Uterus (tissue), 4 donors: ENCODE results near the gene BMPR1A. TPM values are rescaled to one million over a fixed set of nuclear protein-coding genes. Genes with fewer than 3 reads are reported as not detected.

Experiments
- DNase-seq, 2 donors: peaks; one replicate each; pipeline ENCODE4 v3.0.0-alpha.2; 2019 to 2020
- H3K27ac ChIP-seq, 2 donors: fragments of 200-600 bp; sonication (generic); 1 replicate in 1 of 2; 2 replicates in 1 of 2; pipeline ENCODE4 v1.5.1; 2016 to 2018
- H3K27me3 ChIP-seq, 2 donors: fragments of 200-600 bp; sonication (generic); one replicate each; pipeline ENCODE4 v1.5.1; 2018 to 2019; ENCODE audit warnings: control low read depth in 1 of 2
- H3K36me3 ChIP-seq, 2 donors: fragments of 200-600 bp; sonication (generic); one replicate each; pipeline ENCODE4 v1.5.1; 2019; ENCODE audit warnings: control low read depth in 1 of 2
- H3K4me1 ChIP-seq, 2 donors: fragments of 200-600 bp; sonication (generic); one replicate each; pipeline ENCODE4 v1.5.1; 2018 to 2019; ENCODE audit warnings: control low read depth in 1 of 2
- H3K4me3 ChIP-seq, 2 donors: fragments of 200-600 bp; sonication (generic); 1 replicate in 1 of 2; 2 replicates in 1 of 2; pipeline ENCODE4 v1.5.1; 2018 to 2019; ENCODE audit warnings: mild to moderate bottlenecking in 1 of 2
- H3K9me3 ChIP-seq, 2 donors: fragments of 200-600 bp; sonication (generic); one replicate each; pipeline ENCODE4 v1.5.1; 2019; ENCODE audit warnings: control low read depth in 1 of 2
- CTCF ChIP-seq, 4 experiments: fragments of 200-600 bp in 2 of 4; fragments of 450-650 bp in 2 of 4; sonication (generic) in 2 of 4; IDR thresholded peaks; one replicate each; pipeline ENCODE4 v1.5.1; 2016 to 2019; ENCODE audit warnings: antibody characterized with exemption in 4 of 4, mild to moderate bottlenecking in 2 of 4, moderate library complexity in 1 of 4
- POLR2A ChIP-seq, 2 donors: fragments of 450-650 bp; IDR thresholded peaks; one replicate each; pipeline ENCODE4 v1.6.1; 2016; ENCODE audit warnings: antibody characterized with exemption in 2 of 2, mild to moderate bottlenecking in 1 of 2, moderate library complexity in 1 of 2
- intact Hi-C: fragments of 100-400 bp; cut with DNase I; formaldehyde crosslinking; loops from one replicate; pipeline ENCODE4 v1.15.1; 2023; ENCODE audit warnings: low total_unique reads
- total RNA-seq, 4 donors: library from RNA; depleted of rRNA in 3 of 4; stranded (reverse); fragments of >200 nt in 3 of 4; gene quantifications; one replicate each; pipeline versions ENCODE4 v1.1.0 to v1.2.4, GENCODE V29; 2014 to 2023
- donor health status: DM: yes; HTN: yes; CAD: no.

The BMPR1A gene
- total RNA-seq, 4 donors from 2014 or later: 27.4 to 175 (median 69.2) TPM

GRCh38 chr10:86765548-86765947 lies 9.1 kb downstream of the BMPR1A start:
- no peak for TF ChIP-seq CTCF (IDR thresholded peaks at IDR 0.05)
- no peak for TF ChIP-seq POLR2A (IDR thresholded peaks at IDR 0.05)
- Histone ChIP-seq H3K4me3 (no peak overlapping the region), H3K9me3 (no peaks in the 10 kb centered on the region), H3K27ac (no peak overlapping the region), H3K36me3 (no peaks in the 10 kb centered on the region), H3K27me3 (no peaks in the 10 kb centered on the region), H3K4me1 (peaks cover 0 to 12% of the 10 kb centered on the region in 2 donors)
- DNase-seq: no peak
- intact Hi-C loops: no loop called here

DNA sequence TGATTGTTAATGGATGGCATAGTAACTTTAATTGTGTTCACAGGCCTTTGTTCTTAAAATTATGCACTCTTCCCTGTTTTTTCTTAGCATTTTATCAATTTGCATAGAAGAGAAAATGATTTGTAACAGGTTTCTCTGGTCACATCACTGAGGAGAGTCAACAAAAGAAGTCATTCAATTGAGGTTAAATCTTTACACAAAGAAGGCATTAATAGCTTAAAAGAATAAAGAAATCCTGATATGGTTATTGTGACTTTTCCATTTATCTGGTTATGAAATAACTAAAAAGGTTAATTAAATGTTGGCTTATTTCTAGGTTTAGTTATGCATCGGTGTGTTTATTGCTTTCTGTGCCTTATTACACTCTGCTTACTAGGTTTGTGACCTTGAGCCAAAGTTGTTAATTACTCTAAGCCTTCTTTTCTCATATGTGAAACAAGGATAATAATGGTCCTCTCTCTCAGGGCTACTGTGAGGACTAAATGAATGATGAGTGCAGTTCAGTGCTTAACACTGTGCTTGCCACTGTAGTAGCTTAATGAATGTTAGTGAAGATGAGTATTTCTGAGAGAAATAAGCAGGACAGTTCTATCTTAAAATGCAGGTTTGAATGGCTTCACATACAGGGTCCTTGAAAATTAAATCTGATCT lies 12.1 kb downstream of the BMPR1A start:
- intact Hi-C loops: no loop called here
- no peak overlapping the region for H3K27ac ChIP-seq

GRCh38 chr10:86769991-86770390 lies 13.6 kb downstream of the BMPR1A start:
- DNase-seq: no peak
- Histone ChIP-seq H3K4me1 (no peaks in the 10 kb centered on the region), H3K27me3 (no peaks in the 10 kb centered on the region), H3K9me3 (no peaks in the 10 kb centered on the region), H3K36me3 (no peaks in the 10 kb centered on the region), H3K4me3 (no peak overlapping the region), H3K27ac (no peak overlapping the region)
- intact Hi-C loops: no loop called here
- TF ChIP-seq CTCF (IDR thresholded peaks at IDR 0.05): no peak
- no peak for TF ChIP-seq POLR2A (IDR thresholded peaks at IDR 0.05)

More for the DNA sequence above, 12.1 kb downstream of the BMPR1A start:
- Histone ChIP-seq H3K9me3 (no peaks in the 10 kb centered on the region), H3K27me3 (no peaks in the 10 kb centered on the region), H3K4me1 (no peaks in the 10 kb centered on the region), H3K36me3 (no peaks in the 10 kb centered on the region), H3K4me3 (no peak overlapping the region)
- no peak for DNase-seq
- TF ChIP-seq POLR2A (IDR thresholded peaks at IDR 0.05) (no peak), CTCF (IDR thresholded peaks at IDR 0.05) (no peak)

- DNase-seq: no peak
- H3K36me3 ChIP-seq: no peaks in the 10 kb centered on the region
- H3K27me3 ChIP-seq: no peaks in the 10 kb centered on the region
- H3K27ac ChIP-seq: no peak overlapping the region
- TF ChIP-seq CTCF (IDR thresholded peaks at IDR 0.05): no peak
- no peak for TF ChIP-seq POLR2A (IDR thresholded peaks at IDR 0.05)
- no peak overlapping the region for H3K4me3 ChIP-seq
- intact Hi-C loops: no loop called here
- H3K9me3 ChIP-seq: no peaks in the 10 kb centered on the region
- no peaks in the 10 kb centered on the region for H3K4me1 ChIP-seq
These were observed 14.1 kb downstream of the BMPR1A start for GRCh38 chr10:86770412-86770960.

DNA sequence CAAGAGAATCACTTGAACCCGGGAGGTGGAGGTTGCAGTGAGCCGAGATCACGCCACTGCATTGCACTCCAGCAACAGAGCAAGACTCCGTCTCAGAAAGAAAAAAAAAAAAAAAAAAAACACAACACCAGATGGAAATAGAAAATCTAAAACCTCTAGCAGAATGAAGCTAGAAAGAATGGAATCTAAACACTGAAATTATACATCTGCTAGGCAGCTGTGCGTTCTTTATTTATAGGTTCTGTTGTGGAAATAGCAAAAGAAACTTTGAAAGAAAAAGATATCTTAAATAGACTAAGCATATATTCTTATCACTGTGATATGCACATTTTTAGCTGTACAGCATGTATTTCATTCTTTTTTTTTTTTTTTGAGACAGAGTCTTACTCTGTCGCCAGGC lies 17.1 kb downstream of the BMPR1A start:
- no peaks in the 10 kb centered on the region for H3K36me3 ChIP-seq
- H3K27me3 ChIP-seq: no peaks in the 10 kb centered on the region
- no peak for TF ChIP-seq POLR2A (IDR thresholded peaks at IDR 0.05)
- no peak for TF ChIP-seq CTCF (IDR thresholded peaks at IDR 0.05)
- no peak overlapping the region for H3K27ac ChIP-seq
- no peaks in the 10 kb centered on the region for H3K4me1 ChIP-seq
- no peaks in the 10 kb centered on the region for H3K9me3 ChIP-seq
- no peak overlapping the region for H3K4me3 ChIP-seq
- DNase-seq: no peak
- intact Hi-C loops: no loop called here
